Dermis microvascular lymphatic vessel endothelial cell (primary cell): Measurements from ENCODE around the gene AQP2. TPM values are rescaled to one million over a fixed set of nuclear protein-coding genes. Genes with fewer than 3 reads are reported as not detected.

Experiments used
- DNase-seq, 2 donors: peaks; one replicate each; pipeline versions ENCODE4 v3.0.0 to v3.0.0-alpha.2; 2010; ENCODE audit warnings: low read depth in 2 of 2
- total RNA-seq: library from RNA; depleted of rRNA; stranded (reverse); fragments of >200 nt; gene quantifications from 2 replicates; pipeline ENCODE4 v1.2.1, GENCODE V29; 2014

The AQP2 gene
- total RNA-seq, 1 donor from 2014 or later, result not detected

DNA sequence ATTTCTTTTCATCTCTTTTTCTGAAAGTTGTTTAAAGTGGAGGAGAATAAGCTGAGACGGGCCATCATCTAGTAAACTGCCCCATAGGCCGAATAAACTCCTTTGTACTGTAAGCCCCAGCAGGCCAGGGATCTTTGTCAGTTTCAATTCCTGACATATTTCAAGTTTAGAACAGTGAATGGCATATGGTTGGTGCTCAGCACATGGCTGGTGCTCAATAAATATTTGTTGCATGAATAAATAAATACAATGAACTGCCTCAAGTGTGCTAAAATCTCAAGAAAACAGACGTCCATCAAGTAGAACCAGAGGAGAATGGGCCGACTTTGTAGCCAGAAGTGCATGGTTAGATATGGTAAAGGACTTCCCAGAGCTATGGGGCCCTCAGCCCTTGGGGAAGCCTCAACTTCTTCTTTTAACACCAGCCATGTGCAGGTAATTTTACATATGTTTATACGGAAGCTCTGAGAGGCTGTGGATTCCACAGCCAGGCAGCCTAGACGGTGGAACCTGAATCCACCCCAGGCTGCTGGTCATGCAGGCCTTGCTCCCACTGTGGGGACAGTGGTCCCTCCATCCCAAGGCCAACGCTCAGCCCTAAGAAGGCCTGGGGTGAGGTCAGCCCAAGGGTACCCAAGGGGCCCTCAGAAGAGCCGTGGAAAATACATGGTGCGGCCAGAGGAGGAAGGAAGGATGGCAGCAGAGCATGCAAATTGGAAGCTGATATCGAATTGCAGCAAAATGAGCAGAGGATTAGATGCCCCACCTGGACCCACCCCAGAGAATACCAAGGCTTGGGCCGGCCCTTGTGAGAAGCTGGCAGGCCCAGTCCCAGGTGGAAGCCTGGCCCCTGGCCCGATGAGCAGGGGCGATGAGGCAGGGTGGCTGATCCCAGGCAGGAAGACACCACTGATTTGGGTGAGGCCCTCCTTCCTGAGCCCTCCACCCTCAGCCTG is 8.7 kb upstream of the AQP2 start:
- DNase-seq, result no peak

DNA sequence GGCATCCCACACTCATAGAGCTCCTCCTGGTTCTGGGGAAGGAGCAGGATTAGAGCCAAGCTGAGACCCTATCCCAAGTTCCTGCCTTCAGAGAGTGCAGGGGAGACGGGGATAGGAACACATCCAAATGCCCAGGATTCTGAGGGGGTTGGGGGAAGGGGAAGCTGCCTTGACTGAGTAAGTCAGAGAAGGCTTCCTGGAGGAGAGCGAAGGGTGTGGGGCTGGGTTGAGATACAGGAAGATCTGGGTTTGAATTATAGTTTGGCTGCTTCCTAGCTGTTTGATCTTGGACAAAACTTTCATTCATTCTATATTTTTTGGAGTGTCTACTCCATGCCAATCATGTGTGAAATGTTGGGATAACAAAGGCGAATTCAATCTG is 8.0 kb upstream of the AQP2 start:
- no peak for DNase-seq

DNA sequence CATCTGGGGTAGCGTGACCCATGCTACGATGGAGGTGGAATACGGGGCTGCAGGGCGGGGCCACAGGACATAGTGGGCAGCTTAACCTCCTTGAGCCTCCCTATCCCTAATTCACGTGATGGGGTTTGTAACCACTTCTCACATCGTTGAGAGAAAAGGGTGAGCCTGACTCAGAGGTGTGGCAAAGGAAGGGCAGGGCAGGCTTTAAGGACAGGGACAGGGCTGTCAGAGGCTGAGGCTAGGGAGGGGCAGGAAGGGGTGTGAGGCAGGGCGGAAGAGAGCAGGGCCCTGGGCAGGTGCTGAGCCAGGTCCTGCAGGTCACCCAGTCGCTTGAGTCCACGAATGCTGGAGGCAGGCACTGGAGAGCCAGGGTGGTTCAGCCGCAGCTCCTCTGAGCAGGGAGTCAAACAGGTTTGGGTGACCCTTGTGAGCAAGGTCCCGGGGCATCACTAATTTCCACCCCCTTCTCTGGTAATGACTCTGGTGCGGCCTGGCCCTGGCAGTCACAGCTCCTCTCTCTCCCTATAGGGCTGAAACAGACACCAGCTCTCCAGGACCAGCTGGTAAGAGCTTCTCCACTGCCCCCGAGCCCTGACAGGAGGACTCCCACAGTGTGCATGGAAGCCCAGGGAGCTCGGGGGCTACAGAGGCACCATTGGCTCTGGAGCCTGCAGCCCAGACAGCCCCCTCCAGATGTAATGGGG is 7.5 kb upstream of the AQP2 start:
- DNase-seq, result no peak

DNA sequence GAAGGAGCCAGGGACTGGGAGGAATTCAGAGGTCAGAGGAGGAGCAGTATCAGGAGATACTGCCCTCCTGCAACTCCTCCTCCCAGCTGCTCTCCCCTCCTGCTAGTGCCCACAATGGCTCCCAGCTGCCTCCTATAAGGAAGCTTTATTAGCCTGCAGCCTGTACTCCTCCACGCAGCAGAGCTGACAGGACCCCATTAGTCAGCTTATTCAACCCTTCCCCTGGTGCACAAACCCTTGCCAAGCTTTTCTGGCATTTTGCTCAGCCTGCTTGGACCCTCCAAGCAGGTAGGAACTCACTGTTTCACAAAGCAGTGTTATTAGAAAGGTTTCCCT is 6.9 kb upstream of the AQP2 start:
- no peak for DNase-seq

DNA sequence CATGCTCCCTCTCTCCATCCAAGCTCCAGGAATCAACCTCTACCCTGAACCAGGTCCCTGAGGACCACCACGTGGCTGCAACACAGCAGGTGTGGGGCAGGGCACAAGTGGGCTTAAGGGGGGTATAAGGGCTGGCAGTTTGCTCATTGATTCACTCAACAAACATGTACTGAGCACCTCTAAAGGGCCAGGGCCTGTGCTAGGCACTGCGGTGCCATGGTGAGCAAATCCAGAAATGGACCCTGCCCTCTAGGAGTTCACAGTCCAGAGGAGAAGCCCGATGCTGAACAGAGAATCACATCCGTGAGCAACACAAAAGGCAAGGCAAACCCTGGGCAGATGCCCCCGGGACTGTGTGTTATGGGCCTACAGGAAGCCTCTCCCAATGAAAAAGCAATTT is 6.5 kb upstream of the AQP2 start:
- DNase-seq, result no peak

DNA sequence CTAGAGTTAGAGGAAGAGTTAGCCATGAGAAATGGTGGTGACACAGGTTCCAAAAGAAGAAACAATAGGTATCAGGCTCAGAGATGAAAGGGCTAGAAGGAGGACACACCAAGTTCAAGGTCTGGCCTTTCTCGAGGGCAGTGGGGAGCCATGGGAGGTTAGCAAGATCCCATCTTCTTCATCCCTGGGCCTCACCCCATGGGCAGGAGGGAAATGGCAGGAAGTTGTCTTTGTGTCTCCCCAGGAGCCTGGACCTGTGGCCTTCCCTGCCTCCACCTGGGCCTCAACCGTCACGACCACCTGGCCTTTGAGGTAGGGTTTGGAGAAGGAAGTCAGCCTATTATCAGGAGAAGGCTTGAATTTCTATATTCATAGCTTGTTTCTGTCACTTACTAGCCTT is 5.8 kb upstream of the AQP2 start:
- DNase-seq, result no peak

DNA sequence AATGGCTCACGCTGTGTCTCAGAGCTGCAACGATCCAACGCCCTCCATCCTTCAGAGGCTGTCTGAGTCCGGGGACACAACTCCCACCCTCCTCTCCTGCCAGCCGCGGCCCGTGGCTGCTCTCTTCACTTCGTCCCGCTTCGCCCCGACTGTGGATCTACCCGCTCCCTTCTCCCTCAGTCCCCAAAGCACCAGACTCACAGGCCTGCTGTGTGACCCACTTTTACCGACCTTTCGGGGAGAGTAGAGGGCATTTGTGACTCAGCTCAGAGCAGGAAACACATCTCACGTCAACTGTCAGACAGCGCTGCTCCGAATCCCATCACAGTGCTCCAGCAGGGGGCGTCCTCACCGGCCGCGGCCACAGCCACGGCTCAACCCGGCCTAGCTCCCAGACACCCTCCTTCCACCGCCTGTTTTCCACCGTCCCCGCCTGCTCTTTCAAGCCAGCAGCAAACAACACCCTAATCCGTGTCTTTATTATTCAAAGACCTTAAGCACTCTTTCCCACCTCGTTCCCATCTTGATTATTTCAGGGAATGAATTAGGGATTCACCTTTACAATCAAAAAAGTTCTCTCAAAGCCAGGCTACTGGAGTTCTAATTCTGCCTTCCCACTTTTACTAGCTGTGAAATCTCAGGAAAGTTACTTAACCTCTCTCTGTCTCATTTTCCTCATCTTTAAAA is 5.0 kb upstream of the AQP2 start:
- peak; percentile 70 to 86 for DNase-seq

DNA sequence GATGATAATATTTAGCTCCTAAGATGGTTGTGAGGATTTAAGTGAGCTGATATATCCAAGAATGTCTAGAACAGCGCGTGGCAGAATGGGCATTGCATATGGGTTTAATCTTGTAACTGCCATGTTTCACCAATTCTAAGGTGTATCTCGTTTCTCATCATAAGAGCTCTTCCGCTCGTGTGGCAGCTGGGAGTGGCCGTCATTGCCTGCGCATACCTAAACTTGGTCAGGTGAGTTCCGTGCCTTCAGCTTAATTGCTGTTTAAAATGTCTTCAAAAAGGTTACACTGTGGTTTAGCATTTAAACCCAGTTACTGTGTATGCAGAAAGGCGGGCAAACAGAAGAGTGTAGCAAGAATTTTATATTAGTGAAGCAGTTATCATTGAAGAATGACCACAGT is 4.5 kb upstream of the AQP2 start:
- no peak for DNase-seq

DNA sequence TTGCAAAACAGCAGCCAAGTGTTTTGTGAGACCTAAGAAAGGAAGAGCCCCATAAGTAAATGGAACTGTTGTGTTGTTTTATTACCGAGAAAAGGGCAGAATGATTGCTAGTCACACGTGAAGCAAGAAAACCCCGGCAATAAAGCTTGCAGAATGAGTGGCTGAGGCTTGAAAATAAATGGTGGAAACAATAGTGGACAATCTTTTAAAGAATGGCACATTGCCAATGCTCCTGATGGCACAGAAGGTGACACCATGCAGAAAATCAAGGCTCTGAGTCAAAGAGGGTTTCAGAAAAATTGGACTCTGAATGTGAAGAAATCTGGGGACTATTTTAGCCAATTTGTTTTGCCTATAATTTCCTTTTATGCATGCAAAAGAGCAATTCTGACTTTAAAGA is 4.0 kb upstream of the AQP2 start:
- no peak for DNase-seq

DNA sequence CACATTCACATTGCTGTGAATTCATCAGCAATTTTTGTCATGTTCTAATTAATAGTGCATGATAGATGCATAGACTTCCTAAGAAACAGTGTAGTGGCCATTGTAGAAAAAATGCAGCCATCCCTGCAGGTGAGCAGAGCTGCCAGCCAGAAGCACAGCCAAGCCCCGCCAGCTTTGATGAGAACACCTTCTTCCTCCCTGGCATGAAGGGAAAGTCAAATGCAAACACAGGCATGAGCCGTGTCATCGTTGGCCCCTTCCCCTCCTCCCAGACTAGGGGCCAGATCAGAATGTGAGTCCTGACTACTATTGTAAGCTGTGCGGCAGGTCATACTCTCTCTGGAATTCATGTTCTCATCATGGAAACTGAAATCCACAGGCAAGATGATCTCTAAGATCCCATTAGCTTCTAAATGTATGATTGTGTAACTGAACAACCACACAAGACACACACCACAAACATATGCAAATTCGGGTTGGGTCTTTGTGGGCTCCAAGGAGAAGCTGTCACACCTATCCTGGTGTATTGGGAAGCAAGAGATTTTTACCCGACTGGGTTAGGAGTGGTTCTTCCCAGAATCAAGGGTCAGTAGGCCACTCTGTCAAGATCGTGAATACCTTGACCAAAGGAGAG is 2.8 kb upstream of the AQP2 start:
- DNase-seq, result no peak

DNA sequence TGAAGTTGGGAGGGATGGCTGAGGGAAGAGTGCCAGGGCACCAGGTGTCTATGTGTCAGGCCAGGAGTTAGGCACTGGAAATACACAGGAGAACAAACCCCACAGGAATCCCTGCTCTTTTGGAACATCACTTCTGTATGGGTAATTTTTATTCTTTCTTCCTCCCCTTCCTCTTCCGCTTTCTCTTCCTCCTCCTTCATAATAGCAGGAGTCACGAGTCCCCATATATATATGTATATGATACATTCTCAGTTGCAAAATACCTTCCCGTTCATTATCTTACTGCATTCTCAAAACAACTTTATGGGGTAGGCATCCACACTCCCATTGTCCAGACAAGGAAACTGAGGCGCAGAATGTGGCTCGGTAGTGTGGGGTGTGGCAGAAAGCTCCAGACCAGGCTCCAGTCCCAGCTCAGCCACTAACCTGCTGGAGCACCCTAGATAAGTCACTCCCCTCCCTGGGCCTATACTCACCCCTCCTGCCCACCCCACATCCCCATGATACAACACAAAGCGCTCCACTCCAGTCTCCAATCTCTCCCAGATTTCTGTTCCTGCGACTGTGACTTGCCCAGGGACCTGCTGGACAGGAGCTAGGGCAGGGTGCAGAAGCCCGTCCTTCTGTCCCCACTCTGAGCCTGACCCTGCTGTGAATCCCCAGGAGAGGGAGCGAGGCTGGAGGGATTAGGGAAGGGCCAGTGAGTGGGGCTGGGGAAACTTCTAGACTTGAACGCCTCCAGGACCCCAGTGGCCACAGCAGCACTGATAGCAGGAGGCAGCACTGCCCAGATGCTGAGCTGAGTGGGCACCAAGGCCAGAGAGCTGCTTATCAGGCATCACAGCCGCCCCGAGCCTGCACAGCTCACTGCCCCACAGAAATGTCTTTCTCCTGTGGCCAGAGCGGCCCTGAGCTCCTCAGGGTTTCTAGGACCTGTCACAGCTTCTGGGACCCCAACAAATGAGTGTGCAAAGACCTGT is 1.4 kb upstream of the AQP2 start:
- no peak for DNase-seq

DNA sequence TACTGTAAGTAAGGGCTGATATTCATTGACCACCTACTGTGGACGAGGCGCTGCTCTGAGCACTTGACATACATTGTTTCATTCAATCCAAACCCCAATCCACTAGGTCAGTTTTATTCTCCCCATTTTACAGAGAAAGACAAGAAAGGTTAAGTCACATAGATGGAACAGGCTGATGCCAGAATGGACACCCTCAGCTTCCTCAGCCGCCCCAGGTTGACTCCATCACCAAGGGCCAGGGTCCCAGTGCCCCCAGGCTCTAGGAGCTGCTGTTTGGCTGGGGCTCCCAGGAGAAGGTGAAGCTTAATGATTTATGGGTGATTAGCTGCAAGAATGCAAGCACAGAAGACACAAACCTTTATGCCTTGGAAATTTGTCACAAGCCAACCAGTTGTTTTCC is 671 bp upstream of the AQP2 start:
- DNase-seq, result no peak

DNA sequence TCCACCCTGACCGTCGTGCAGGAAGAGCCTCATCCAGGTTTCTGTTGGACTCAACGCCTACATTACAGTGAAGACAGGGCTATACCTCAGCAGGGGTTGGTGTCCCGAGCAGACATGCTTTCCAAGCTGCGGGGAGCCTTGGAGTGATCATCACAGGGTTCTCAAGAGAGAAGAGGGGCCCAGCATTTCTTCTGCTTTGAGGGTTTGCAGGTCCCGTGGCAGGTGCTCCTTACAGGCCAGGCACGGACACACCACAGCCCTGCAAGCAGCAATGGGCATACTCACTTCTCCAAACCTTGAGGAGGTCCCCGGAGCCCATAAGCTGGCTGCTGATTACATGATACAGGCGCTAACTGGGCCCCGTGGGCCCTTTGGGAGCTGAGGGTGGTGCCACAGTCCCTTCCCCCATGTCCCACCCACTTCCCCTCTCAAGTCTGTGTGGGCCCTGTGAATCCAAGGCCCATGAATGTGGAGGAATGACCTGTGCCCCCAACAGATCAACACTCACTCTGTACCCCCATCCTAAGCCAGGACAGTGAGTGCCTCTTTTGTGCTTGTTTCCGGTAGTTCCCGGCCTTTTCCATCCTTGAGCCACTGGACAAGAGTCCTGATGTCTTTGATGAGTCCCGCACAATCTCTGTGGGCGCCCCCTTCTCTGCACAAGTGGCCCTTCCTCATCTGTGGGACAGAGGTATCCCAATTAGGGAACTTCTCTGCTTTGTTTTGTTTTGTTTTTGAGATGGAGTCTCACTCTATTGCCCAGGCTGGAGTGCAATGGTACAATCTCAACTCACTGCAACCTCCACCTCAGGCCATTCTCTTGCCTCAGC is 1.1 kb downstream of the AQP2 start:
- DNase-seq, result no peak

DNA sequence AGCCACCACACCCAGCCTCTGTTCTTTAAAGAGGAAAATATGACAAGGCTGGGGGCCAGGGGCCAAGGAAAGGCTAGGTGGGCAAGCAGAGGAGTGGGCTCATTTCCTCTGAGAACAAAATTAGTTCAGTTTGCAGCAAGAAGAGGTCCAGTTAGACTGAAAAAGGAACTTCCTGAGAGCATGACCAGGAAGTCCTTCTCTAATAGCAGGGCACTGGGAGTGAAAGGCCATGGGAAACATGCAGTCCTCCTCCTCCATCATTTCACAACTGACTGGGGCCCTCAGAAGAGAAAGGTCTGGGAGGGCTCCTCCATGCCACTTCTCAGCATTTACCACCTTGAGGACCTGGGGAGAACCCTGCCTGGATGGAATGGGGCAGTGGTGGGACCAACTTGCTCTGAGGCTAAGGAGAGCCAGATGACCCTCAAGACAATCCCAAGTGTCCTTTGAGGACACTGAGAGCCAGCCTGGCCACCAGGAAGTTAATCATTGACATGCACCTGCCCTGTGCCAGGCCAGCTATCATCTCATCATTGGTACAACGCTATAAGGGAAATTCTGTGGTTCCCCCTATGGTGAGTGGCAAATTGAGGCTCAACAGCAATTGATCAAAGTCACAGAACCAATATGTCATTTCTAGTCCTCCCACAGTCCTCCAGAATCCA is 2.0 kb downstream of the AQP2 start:
- DNase-seq, result no peak

DNA sequence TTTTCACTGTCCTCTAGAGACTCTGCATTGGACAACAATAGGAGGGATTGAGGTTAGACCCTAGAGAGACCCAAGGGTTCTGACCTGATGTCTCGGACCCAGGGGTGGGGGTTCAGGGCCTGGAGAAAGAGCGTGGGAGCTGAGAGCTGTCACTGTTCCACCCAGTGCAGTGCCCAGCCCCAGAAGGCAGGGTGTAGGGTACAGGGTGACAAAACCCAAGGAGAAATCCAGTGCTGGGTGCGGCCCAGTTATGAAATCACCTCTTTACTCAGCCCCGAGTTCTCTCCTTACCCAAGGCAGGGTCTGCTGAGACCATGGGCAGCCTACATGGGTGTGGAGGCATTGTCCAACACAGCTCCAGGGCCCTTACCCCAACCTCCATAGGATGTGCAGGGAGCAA is 2.6 kb downstream of the AQP2 start:
- DNase-seq, result no peak

DNA sequence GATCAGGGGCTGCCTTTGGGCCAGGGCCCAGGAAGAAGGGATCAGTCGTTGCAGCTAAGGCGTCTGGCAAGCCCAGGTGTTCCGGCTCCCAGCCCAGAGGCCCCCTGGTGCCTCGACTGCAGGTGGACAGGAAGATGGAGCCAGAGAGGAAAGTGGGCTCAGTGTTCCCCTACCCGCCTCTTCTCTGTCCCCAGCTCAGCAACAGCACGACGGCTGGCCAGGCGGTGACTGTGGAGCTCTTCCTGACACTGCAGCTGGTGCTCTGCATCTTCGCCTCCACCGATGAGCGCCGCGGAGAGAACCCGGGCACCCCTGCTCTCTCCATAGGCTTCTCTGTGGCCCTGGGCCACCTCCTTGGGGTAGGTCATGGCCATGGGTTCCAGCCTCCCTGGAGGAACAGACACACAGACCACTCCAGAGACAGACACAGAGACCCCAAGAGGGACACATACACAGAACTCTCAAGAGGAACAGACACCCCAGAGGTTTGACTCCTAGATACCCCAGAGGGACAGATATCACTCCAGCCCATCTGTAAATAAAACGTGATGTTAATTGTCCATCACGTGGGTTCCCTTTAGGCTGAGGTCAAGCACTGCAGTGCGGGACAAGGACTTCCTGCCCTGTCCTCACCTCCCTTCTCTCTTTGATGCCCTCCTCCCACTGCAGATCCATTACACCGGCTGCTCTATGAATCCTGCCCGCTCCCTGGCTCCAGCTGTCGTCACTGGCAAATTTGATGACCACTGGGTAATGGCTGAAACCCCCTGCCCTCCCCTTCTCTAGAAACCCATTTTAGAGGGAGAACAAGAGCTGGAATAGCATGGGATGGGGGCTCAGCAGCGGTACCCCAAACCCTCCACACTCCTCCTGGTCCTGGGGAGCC is 3.7 kb downstream of the AQP2 start:
- DNase-seq, result no peak

DNA sequence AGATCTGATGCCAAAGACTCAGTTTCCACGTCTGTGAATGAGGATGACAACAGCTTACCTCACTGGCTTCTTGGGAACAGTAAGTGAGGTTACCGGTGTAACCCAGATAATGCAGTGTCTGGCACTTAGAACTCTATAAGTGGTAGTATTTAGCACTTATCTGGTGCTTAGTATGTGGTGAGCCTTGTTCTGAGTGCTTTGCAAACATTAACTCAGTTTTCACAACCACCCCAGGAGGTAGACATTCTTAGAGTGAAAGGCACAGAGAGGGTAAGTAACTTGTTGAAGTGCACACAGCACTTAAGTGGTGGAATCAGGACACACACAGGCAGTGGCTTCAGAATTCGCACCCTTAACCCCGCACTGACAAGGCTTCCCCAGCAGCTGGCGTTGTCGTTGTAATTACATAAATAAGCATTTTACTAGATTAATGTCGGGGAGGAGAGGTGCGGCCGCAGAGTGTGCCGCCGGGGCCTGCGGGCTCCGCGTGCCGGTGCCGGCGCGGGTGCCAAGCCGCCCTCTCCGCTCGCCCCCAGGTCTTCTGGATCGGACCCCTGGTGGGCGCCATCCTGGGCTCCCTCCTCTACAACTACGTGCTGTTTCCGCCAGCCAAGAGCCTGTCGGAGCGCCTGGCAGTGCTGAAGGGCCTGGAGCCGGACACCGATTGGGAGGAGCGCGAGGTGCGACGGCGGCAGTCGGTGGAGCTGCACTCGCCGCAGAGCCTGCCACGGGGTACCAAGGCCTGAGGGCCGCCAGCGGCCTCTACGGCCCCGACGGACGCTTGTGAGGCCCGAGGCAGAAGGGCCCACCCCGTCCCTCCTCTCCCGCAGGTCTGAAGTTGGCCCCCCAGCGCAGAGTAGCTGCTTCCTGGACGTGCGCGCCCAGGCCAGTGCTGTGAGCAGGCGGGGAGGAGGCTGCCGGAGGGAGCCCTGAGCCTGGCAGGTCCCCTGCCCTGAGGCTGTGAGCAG is 4.6 kb downstream of the AQP2 start:
- DNase-seq, result no peak
